Stimulated activated naive CD8-positive, alpha-beta T cell treated with anti-CD3 and anti-CD28 coated beads, Interleukin-15, Interleukin-2, amounts not matched to agents 100 U/mL and 50 U/mL, for 24 hours (primary cell): ENCODE data around the gene OARD1.

Experiments
- ATAC-seq: fragments of 150-1000 bp; cut with Tn5 transposase; one replicate; pipeline ENCODE4 v1.10.0; 2021
- DNase-seq: peaks from one replicate; pipeline ENCODE4 v3.0.0; 2021

Gene OARD1

GRCh38 chr6:41074692-41075436 is 2.7 kb upstream of the OARD1 start:
- DNase-seq (no peak), ATAC-seq (no peak)

- DNase-seq (no peak), ATAC-seq (no peak)
Measured at GRCh38 chr6:41073968-41074691, 2.0 kb upstream of the OARD1 start.

- peak; percentile 9 for ATAC-seq
- peak; percentile 86 for DNase-seq
Measured at GRCh38 chr6:41073203-41073967, 1.2 kb upstream of the OARD1 start.

GRCh38 chr6:41072836-41073202 is 663 bp upstream of the OARD1 start, which contains the start of gene NFYA:
NFYA (plus strand) TSS chr6:41072974; CDS start chr6:41079090, 6,116 bp downstream.
- DNase-seq (no peak), ATAC-seq (peak; percentile 84)

- DNase-seq, result no peak
- no peak for ATAC-seq
Measured at GRCh38 chr6:41071501-41071922, 644 bp downstream of the OARD1 start.

- ATAC-seq (no peak), DNase-seq (peak; percentile 69)
Measured at GRCh38 chr6:41066867-41067304, 5.3 kb downstream of the OARD1 start.

GRCh38 chr6:41065550-41066026 is 6.6 kb downstream of the OARD1 start:
- DNase-seq (no peak), ATAC-seq (no peak)

GRCh38 chr6:41064841-41065240 is 7.3 kb downstream of the OARD1 start:
- DNase-seq, result no peak
- no peak for ATAC-seq

- no peak for ATAC-seq
- DNase-seq, result no peak
Measured at GRCh38 chr6:41063884-41064285, 8.3 kb downstream of the OARD1 start.

- no peak for DNase-seq
- no peak for ATAC-seq
Measured at GRCh38 chr6:41062056-41062455, 10.1 kb downstream of the OARD1 start.

GRCh38 chr6:41061196-41061726 is 10.9 kb downstream of the OARD1 start:
- ATAC-seq (no peak), DNase-seq (no peak)

- ATAC-seq, result no peak
Measured at GRCh38 chr6:41059556-41059955, 12.6 kb downstream of the OARD1 start.

GRCh38 chr6:41058783-41059181 is 13.4 kb downstream of the OARD1 start:
- ATAC-seq (no peak), DNase-seq (no peak)

More at GRCh38 chr6:41059556-41059955, 12.6 kb downstream of the OARD1 start:
- no peak for DNase-seq

- ATAC-seq (no peak), DNase-seq (no peak)
Measured at GRCh38 chr6:41056768-41057490, 15.2 kb downstream of the OARD1 start.

- ATAC-seq, result no peak
- no peak for DNase-seq
Measured at GRCh38 chr6:41055149-41055548, 17.0 kb downstream of the OARD1 start.

GRCh38 chr6:41054511-41054910 is 17.6 kb downstream of the OARD1 start:
- DNase-seq (no peak), ATAC-seq (no peak)

- ATAC-seq, result no peak
- DNase-seq, result no peak
Measured at GRCh38 chr6:41053041-41053440, 19.1 kb downstream of the OARD1 start, which contains the start of gene APOBEC2. APOBEC2 (plus strand) TSS chr6:41053202; CDS start chr6:41053348, 146 bp downstream.

GRCh38 chr6:41051873-41052272 is 20.3 kb downstream of the OARD1 start:
- DNase-seq (no peak), ATAC-seq (peak; percentile 30)

- DNase-seq, result no peak
- ATAC-seq, result no peak
Measured at GRCh38 chr6:41050536-41050935, 21.6 kb downstream of the OARD1 start.

- ATAC-seq, result no peak
- no peak for DNase-seq
Measured at GRCh38 chr6:41049955-41050354, 22.2 kb downstream of the OARD1 start.

GRCh38 chr6:41049521-41049920 is 22.6 kb downstream of the OARD1 start:
- ATAC-seq, result no peak
- DNase-seq, result no peak
